Upper lobe of left lung (tissue), 6 donors: ENCODE results near the gene DHX38. TPM values are rescaled to one million over a fixed set of nuclear protein-coding genes. Genes with fewer than 3 reads are reported as not detected.

Source experiments
- ATAC-seq, 2 donors: fragments of 200-7000 bp; cut with Tn5 transposase; one replicate each; pipeline ENCODE4 v1.9.1; 2022; ENCODE audit warnings: mild to moderate bottlenecking in 2 of 2, moderate library complexity in 2 of 2; ENCODE audit not compliant: low FRiP score in 2 of 2
- DNase-seq, 2 donors: peaks; one replicate each; pipeline ENCODE4 v3.0.0-alpha.2; 2019 to 2020
- H3K27ac ChIP-seq, 4 donors: fragments of 200-600 bp; sonication (generic); one replicate each; pipeline ENCODE4 v1.5.1; 2016 to 2019
- H3K27me3 ChIP-seq, 4 donors: fragments of 200-600 bp; sonication (generic); one replicate each; pipeline ENCODE4 v1.5.1; 2017 to 2019
- H3K36me3 ChIP-seq, 4 donors: fragments of 200-600 bp; sonication (generic); one replicate each; pipeline ENCODE4 v1.5.1; 2016 to 2019
- H3K4me1 ChIP-seq, 4 donors: fragments of 200-600 bp; sonication (generic); one replicate each; pipeline ENCODE4 v1.5.1; 2018 to 2019
- H3K4me3 ChIP-seq, 4 donors: fragments of 200-600 bp; sonication (generic); one replicate each; pipeline ENCODE4 v1.5.1; 2017 to 2019; ENCODE audit warnings: mild to moderate bottlenecking in 2 of 4, moderate library complexity in 1 of 4
- H3K9me3 ChIP-seq, 4 donors: fragments of 200-600 bp; sonication (generic); one replicate each; pipeline ENCODE4 v1.5.1; 2018 to 2019
- EP300 ChIP-seq, 4 donors: sonication (generic); formaldehyde crosslinking; IDR thresholded peaks; one replicate each; pipeline ENCODE4 v1.5.1; 2017; ENCODE audit warnings: antibody characterized with exemption in 4 of 4, control low read depth in 2 of 4
- POLR2A ChIP-seq, 4 donors: fragments of 450-650 bp; IDR thresholded peaks; one replicate each; pipeline ENCODE4 v1.5.1; 2016 to 2017; ENCODE audit warnings: antibody characterized with exemption in 4 of 4, mild to moderate bottlenecking in 2 of 4
- POLR2AphosphoS5 ChIP-seq, 2 donors: sonication (generic); formaldehyde crosslinking; IDR thresholded peaks; one replicate each; pipeline ENCODE4 v1.5.1; 2017; ENCODE audit warnings: antibody characterized with exemption in 2 of 2
- WGBS, 2 donors: methylation state at CpG; one replicate each; pipeline ENCODE4 v1.1.5; 2017 to 2018; 5-methylcytosine and 5-hydroxymethylcytosine counted together
- total RNA-seq, 6 donors: library from RNA; depleted of rRNA in 4 of 6; stranded (reverse); fragments of >200 nt in 4 of 6; gene quantifications; one replicate each; pipeline versions ENCODE4 v1.1.0 to v1.2.1, GENCODE V29; 2016 to 2021
- TF ChIP-seq, protein P1 (sequence below), 6 experiments: fragments of 450-650 bp in 4 of 6; fragments of 200-600 bp in 2 of 6; sonication (generic) in 2 of 6; IDR thresholded peaks; one replicate each; pipeline ENCODE4 v1.5.1; 2016 to 2019; ENCODE audit warnings: antibody characterized with exemption in 6 of 6
- donor health status: DM: no; HTN: no; CAD: no; lungs with moderate emphysema.
- donor health status: DM: no; HTN: yes; CAD: no; lungs with severe emphysema.

The DHX38 gene
- total RNA-seq, 6 donors from 2014 or later, result 45.9 to 211 (median 76.8) TPM

DNA sequence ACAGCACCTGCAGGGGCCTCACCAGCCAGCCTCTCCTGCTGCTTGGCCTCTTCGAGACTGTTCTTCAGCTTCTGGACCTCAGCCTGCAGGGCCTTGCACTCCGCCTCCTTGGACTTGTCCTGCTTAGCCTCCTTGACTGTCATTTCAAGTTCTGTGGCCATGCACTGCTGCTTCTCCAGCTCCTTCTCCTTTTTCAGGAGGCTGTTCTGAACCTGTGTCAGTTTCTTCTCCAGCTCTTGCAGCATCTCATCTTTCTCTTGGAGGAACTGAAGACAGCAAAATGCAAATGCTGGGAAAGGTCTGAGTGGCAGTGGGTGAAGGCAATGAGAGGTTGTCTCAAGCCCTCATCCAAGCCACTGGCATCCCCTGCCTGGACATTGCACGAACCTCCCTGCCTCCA lies 39.1 kb downstream of the DHX38 start:
- no peak overlapping the region for H3K4me3 ChIP-seq
- DNase-seq, result no peak
- WGBS, 2 donors, result 85 to 89% methylated on average over 3 of the region's 3 CpGs
- ATAC-seq, result no peak
- H3K9me3 ChIP-seq, result no peaks in the 10 kb centered on the region
- TF ChIP-seq EP300 (IDR thresholded peaks at IDR 0.05), result no peak
- TF ChIP-seq, protein P1, sequence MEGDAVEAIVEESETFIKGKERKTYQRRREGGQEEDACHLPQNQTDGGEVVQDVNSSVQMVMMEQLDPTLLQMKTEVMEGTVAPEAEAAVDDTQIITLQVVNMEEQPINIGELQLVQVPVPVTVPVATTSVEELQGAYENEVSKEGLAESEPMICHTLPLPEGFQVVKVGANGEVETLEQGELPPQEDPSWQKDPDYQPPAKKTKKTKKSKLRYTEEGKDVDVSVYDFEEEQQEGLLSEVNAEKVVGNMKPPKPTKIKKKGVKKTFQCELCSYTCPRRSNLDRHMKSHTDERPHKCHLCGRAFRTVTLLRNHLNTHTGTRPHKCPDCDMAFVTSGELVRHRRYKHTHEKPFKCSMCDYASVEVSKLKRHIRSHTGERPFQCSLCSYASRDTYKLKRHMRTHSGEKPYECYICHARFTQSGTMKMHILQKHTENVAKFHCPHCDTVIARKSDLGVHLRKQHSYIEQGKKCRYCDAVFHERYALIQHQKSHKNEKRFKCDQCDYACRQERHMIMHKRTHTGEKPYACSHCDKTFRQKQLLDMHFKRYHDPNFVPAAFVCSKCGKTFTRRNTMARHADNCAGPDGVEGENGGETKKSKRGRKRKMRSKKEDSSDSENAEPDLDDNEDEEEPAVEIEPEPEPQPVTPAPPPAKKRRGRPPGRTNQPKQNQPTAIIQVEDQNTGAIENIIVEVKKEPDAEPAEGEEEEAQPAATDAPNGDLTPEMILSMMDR (IDR thresholded peaks at IDR 0.05), result no peak
- H3K27me3 ChIP-seq, result no peaks in the 10 kb centered on the region
- H3K36me3 ChIP-seq, result no peaks in the 10 kb centered on the region
- H3K4me1 ChIP-seq, result no peaks in the 10 kb centered on the region
- H3K27ac ChIP-seq, result no peak overlapping the region

DNA sequence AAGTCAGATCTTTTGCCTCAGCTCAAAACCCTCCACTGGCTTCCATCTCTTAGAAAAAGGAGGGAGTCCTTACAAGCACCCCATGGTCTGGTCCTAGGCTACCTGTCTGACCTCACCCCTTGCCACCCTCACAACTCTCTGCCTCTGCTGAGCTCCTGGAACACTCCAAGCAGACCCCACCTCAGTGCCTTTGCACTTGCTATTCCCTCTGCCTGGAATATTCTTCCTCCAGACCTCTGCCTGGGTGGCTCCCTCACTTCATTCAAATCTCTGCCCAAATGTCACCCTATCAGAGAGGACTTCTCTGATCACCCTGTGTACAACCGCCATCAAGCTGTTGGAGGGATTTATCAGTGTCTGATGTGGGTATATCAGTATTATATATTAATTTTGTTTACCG lies 40.9 kb downstream of the DHX38 start:
- Histone ChIP-seq H3K4me3 (no peak overlapping the region), H3K27ac (no peak overlapping the region), H3K36me3 (no peaks in the 10 kb centered on the region), H3K27me3 (no peaks in the 10 kb centered on the region), H3K9me3 (no peaks in the 10 kb centered on the region), H3K4me1 (no peaks in the 10 kb centered on the region)
- TF ChIP-seq POLR2AphosphoS5 (IDR thresholded peaks at IDR 0.05) (no peak), EP300 (IDR thresholded peaks at IDR 0.05) (no peak), POLR2A (IDR thresholded peaks at IDR 0.05) (no peak)
- TF ChIP-seq, protein P1 (IDR thresholded peaks at IDR 0.05), result no peak
- DNase-seq, result no peak
- WGBS, 2 donors, result 95 to 98% methylated on average over 2 of the region's 2 CpGs
- no peak for ATAC-seq

DNA sequence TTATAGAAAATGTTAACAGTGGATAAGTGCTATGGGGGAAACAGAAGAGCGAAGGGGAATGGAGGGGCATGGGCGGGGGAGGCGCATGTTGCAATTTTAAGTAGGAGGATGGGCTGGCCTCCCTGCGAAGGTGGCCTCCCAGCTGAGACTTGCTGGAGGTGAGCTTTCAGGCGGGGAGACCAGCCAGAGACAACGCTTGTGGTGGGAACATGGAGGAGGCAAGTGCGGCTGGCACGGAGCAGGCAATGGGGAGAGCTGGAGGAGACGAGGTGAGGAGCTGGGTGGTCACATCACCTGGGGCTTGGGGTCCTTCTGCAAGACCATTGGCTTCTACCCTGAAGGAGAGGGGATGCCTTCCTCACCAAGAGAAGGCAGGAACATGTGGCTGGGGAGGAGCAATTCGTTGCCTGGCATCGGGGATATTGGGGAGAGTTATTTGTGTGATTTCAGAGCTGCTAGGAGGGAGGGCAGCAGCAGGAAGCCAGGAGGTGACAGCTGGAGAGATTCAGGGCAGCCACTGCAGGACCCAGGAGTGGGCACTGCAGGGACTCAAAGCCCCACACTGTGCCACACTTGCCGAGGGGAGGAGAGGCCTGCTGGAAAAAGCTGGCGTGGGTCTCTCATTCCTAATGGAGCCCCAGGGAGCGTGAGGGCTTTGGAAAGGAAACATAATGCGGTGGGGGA lies 43.9 kb downstream of the DHX38 start:
- WGBS, 2 donors, result 85 to 87% methylated on average over 15 of the region's 15 CpGs
- no peaks in the 10 kb centered on the region for H3K27me3 ChIP-seq
- DNase-seq, result peak in 1 of 2 donors; percentile 34

GRCh38 chr16:72138064-72138572 lies 44.5 kb downstream of the DHX38 start:
- Histone ChIP-seq H3K4me3 (no peak overlapping the region), H3K27ac (no peak overlapping the region), H3K4me1 (no peaks in the 10 kb centered on the region), H3K9me3 (no peaks in the 10 kb centered on the region), H3K27me3 (no peaks in the 10 kb centered on the region), H3K36me3 (no peaks in the 10 kb centered on the region)
- TF ChIP-seq, protein P1 (IDR thresholded peaks at IDR 0.05), result no peak
- no peak for TF ChIP-seq POLR2AphosphoS5 (IDR thresholded peaks at IDR 0.05)
- TF ChIP-seq POLR2A (IDR thresholded peaks at IDR 0.05), result no peak
- TF ChIP-seq EP300 (IDR thresholded peaks at IDR 0.05), result no peak
- ATAC-seq, result no peak
- no peak for DNase-seq
- WGBS, 2 donors, result 91 to 95% methylated on average over 4 of the region's 4 CpGs

More for the DNA sequence above, 43.9 kb downstream of the DHX38 start:
- no peaks in the 10 kb centered on the region for H3K36me3 ChIP-seq
- TF ChIP-seq POLR2A (IDR thresholded peaks at IDR 0.05) (no peak), EP300 (IDR thresholded peaks at IDR 0.05) (no peak), POLR2AphosphoS5 (IDR thresholded peaks at IDR 0.05) (no peak)
- TF ChIP-seq, protein P1 (IDR thresholded peaks at IDR 0.05), result no peak
- H3K4me3 ChIP-seq, result no peak overlapping the region
- H3K27ac ChIP-seq, result no peak overlapping the region
- H3K9me3 ChIP-seq, result no peaks in the 10 kb centered on the region
- H3K4me1 ChIP-seq, result no peaks in the 10 kb centered on the region
- peak in 1 of 2 donors; percentile 43 for ATAC-seq

GRCh38 chr16:72139908-72140307 lies 46.3 kb downstream of the DHX38 start:
- Histone ChIP-seq H3K36me3 (no peaks in the 10 kb centered on the region), H3K4me3 (no peak overlapping the region), H3K27ac (no peak overlapping the region), H3K4me1 (no peaks in the 10 kb centered on the region), H3K9me3 (no peaks in the 10 kb centered on the region), H3K27me3 (no peaks in the 10 kb centered on the region)
- ATAC-seq, result no peak
- TF ChIP-seq POLR2AphosphoS5 (IDR thresholded peaks at IDR 0.05) (no peak), POLR2A (IDR thresholded peaks at IDR 0.05) (no peak), EP300 (IDR thresholded peaks at IDR 0.05) (no peak)
- TF ChIP-seq, protein P1 (IDR thresholded peaks at IDR 0.05), result no peak
- no peak for DNase-seq
- WGBS, 2 donors, result 93 to 95% methylated on average over 2 of the region's 2 CpGs
